MM.1S (cell line): ENCODE results near the gene DEPP1.

Experiments used
- DNase-seq: peaks from one replicate; pipeline ENCODE4 v3.0.0-alpha.2; 2015
- H2AFZ ChIP-seq: fragments of 300-600 bp; sonication (generic); 2 replicates; pipeline ENCODE4 v1.6.0; 2016; ENCODE audit warnings: antibody characterized with exemption, low read length
- H3F3A ChIP-seq: fragments of 300-600 bp; sonication (generic); 2 replicates; pipeline ENCODE4 v1.6.1; 2016; ENCODE audit warnings: mild to moderate bottlenecking, antibody characterized with exemption, low read length, moderate library complexity, mixed read lengths; ENCODE audit not compliant: insufficient read depth
- H3K27ac ChIP-seq: fragments of 300-600 bp; sonication (generic); 2 replicates; pipeline ENCODE4 v1.5.1; 2016; ENCODE audit warnings: mild to moderate bottlenecking, low read length
- H3K27me3 ChIP-seq: fragments of 300-600 bp; sonication (generic); replicated peaks from 2 replicates; pipeline ENCODE4 v1.6.0; 2016; ENCODE audit warnings: low read length; ENCODE audit not compliant: insufficient read depth
- H3K36me3 ChIP-seq: fragments of 300-600 bp; sonication (generic); replicated peaks from 2 replicates; pipeline ENCODE4 v1.6.1; 2016; ENCODE audit warnings: mild to moderate bottlenecking, low read length, mixed read lengths; ENCODE audit not compliant: insufficient read depth
- H3K4me1 ChIP-seq: fragments of 300-600 bp; sonication (generic); 2 replicates; pipeline ENCODE4 v1.6.1; 2016; ENCODE audit warnings: low read length, mixed read lengths
- H3K4me2 ChIP-seq: fragments of 300-600 bp; sonication (generic); 2 replicates; pipeline ENCODE4 v1.6.0; 2016; ENCODE audit warnings: low read depth, low read length
- H3K4me3 ChIP-seq: fragments of 300-600 bp; sonication (generic); 2 replicates; pipeline ENCODE4 v1.5.1; 2016; ENCODE audit warnings: low read length, mixed read lengths
- H3K79me2 ChIP-seq: fragments of 300-600 bp; sonication (generic); 2 replicates; pipeline ENCODE4 v1.6.1; 2016; ENCODE audit warnings: mixed run types, low read length, mixed read lengths
- H3K9ac ChIP-seq: fragments of 300-600 bp; sonication (generic); 2 replicates; pipeline ENCODE4 v1.6.1; 2016; ENCODE audit warnings: low read length, mixed read lengths
- H3K9me2 ChIP-seq: fragments of 300-600 bp; sonication (generic); replicated peaks from 2 replicates; pipeline ENCODE4 v1.6.1; 2016; ENCODE audit warnings: mild to moderate bottlenecking, low read length, mixed read lengths; ENCODE audit not compliant: insufficient read depth
- H3K9me3 ChIP-seq: fragments of 300-600 bp; sonication (generic); replicated peaks from 2 replicates; pipeline ENCODE4 v1.6.1; 2016; ENCODE audit warnings: mild to moderate bottlenecking, low read length, mixed read lengths; ENCODE audit not compliant: insufficient read depth
- H4K20me1 ChIP-seq: fragments of 300-600 bp; sonication (generic); 2 replicates; pipeline ENCODE4 v1.6.1; 2016; ENCODE audit warnings: mild to moderate bottlenecking, low read length, moderate library complexity, mixed read lengths; ENCODE audit not compliant: insufficient read depth
- CTCF ChIP-seq: fragments of 300-600 bp; sonication (generic); IDR thresholded peaks from 2 replicates; pipeline ENCODE4 v1.5.1; 2016; ENCODE audit warnings: antibody characterized with exemption, low read length, mixed read lengths
- EZH2 ChIP-seq: fragments of 300-600 bp; sonication (generic); optimal IDR thresholded peaks from 2 replicates; pipeline ENCODE3; 2017; ENCODE audit warnings: low read depth, mild to moderate bottlenecking, antibody characterized with exemption, low read length, mixed read lengths
- EZH2phosphoT487 ChIP-seq: fragments of 300-600 bp; sonication (generic); IDR thresholded peaks from 2 replicates; pipeline ENCODE4 v1.6.1; 2018; ENCODE audit warnings: antibody characterized with exemption, low read length

DEPP1 gene

GRCh38 chr10:44928462-44928861, 50.1 kb downstream of the DEPP1 start:
- Histone ChIP-seq H3K36me3 (no peaks in the 10 kb centered on the region), H3K9me2 (no peaks in the 10 kb centered on the region), H3K27ac (no peak overlapping the region), H3K4me1 (peaks cover 32% of the 10 kb centered on the region), H3K27me3 (no peaks in the 10 kb centered on the region), H3F3A (no peaks in the 10 kb centered on the region), H3K79me2 (no peaks in the 10 kb centered on the region), H4K20me1 (no peaks in the 10 kb centered on the region), H3K9ac (no peak overlapping the region), H3K9me3 (no peaks in the 10 kb centered on the region), H3K4me2 (no peak overlapping the region), H2AFZ (no peak overlapping the region), H3K4me3 (no peak overlapping the region)
- TF ChIP-seq EZH2phosphoT487 (no peak), EZH2 (no peak), CTCF (no peak)
- no peak for DNase-seq

- no peaks in the 10 kb centered on the region for H3K27me3 ChIP-seq
- H3K4me3 ChIP-seq: no peak overlapping the region
- no peaks in the 10 kb centered on the region for H4K20me1 ChIP-seq
- no peak overlapping the region for H3K4me2 ChIP-seq
- H3K9ac ChIP-seq: no peak overlapping the region
- no peaks in the 10 kb centered on the region for H3F3A ChIP-seq
- TF ChIP-seq EZH2: no peak
- TF ChIP-seq EZH2phosphoT487: no peak
- no peak for TF ChIP-seq CTCF
- H3K9me2 ChIP-seq: no peaks in the 10 kb centered on the region
- no peaks in the 10 kb centered on the region for H3K79me2 ChIP-seq
- H3K4me1 ChIP-seq: peaks cover 25% of the 10 kb centered on the region
- no peak for DNase-seq
- H3K9me3 ChIP-seq: no peaks in the 10 kb centered on the region
- H2AFZ ChIP-seq: no peak overlapping the region
- H3K27ac ChIP-seq: no peak overlapping the region
- no peaks in the 10 kb centered on the region for H3K36me3 ChIP-seq
These were observed 51.3 kb downstream of the DEPP1 start for GRCh38 chr10:44927352-44927751.

- no peak overlapping the region for H3K4me3 ChIP-seq
- no peaks in the 10 kb centered on the region for H3K9me2 ChIP-seq
- no peak overlapping the region for H3K9ac ChIP-seq
- no peaks in the 10 kb centered on the region for H3K36me3 ChIP-seq
- no peaks in the 10 kb centered on the region for H3K79me2 ChIP-seq
- H3F3A ChIP-seq: no peaks in the 10 kb centered on the region
- H2AFZ ChIP-seq: no peak overlapping the region
- no peak overlapping the region for H3K27ac ChIP-seq
- H3K4me1 ChIP-seq: peaks cover 25% of the 10 kb centered on the region
- no peak for DNase-seq
- H3K4me2 ChIP-seq: no peak overlapping the region
- H3K27me3 ChIP-seq: no peaks in the 10 kb centered on the region
- H3K9me3 ChIP-seq: no peaks in the 10 kb centered on the region
- TF ChIP-seq CTCF: no peak
- no peak for TF ChIP-seq EZH2
- TF ChIP-seq EZH2phosphoT487: no peak
- H4K20me1 ChIP-seq: no peaks in the 10 kb centered on the region
These were observed 51.8 kb downstream of the DEPP1 start for GRCh38 chr10:44926751-44927351.
